Measurements from ENCODE around the gene GSTA3. TPM values are rescaled to one million over a fixed set of nuclear protein-coding genes. Genes with fewer than 3 reads are reported as not detected.
"Not testable (repeated sequence)": the region's sequence is repeated elsewhere in the genome, so short reads cannot be mapped to it uniquely, and the experiment has no call there.

GSTA3 gene
- total RNA-seq, 2 donors from 2014 or later: not detected

DNA sequence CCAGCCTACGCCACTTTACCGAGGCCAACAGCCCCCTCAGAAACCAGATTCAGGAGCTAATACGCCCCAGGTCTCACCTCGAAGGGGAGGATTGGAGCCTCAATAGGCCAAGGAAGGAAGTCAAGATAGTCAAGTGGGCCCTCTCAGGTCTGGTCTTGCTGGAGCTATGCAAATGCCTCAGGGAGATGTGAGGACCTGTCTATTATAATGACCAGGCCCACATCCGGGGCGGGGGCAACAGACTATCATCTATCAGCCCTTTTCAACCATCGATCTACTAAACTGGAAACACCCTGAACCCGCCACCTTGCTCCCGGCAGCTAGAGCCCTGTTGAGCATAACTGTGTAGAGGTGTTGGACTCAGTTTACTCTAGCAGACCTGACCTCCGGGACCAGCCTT is 12.7 kb upstream of the GSTA3 start:
- H3K27me3 ChIP-seq (replicated peaks; ENCODE audit: insufficient read depth): no peaks in the 10 kb centered on the region
- no peak for ATAC-seq (ENCODE audit: insufficient number of reproducible peaks, low FRiP score, low read depth)

DNA sequence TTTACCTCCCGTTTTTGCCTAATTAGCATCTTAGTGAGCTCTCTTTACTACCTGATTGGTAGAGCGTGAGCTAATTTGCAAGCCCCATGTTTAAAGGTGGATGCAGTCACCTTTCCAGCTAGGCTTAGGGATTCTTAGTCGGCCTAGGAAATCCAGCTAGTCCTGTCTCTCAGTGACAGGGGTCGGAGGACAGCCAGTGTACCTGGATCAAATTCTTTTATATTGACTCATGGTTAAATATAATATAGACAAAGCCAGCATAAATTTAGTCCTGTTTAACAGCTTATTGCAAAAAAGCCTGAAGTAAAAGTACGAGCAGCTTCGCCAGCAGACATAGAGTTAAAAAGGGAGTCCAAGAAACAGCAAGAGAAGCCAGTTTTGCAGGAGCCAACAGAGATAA is 12.2 kb upstream of the GSTA3 start:
- ATAC-seq (ENCODE audit: insufficient number of reproducible peaks, low FRiP score, low read depth): no peak
- no peaks in the 10 kb centered on the region for H3K27me3 ChIP-seq (replicated peaks; ENCODE audit: insufficient read depth)
- no peak for DNase-seq (ENCODE audit: low spot score)
- peaks cover 4 to 11% of the 10 kb centered on the region in 2 donors for H3K4me1 ChIP-seq (ENCODE audit: control insufficient read depth in 1 of 2, low read depth in 2 of 2)
- no peaks in the 10 kb centered on the region for H3K36me3 ChIP-seq
- H3K4me3 ChIP-seq: no peak overlapping the region
- TF ChIP-seq, protein P1, sequence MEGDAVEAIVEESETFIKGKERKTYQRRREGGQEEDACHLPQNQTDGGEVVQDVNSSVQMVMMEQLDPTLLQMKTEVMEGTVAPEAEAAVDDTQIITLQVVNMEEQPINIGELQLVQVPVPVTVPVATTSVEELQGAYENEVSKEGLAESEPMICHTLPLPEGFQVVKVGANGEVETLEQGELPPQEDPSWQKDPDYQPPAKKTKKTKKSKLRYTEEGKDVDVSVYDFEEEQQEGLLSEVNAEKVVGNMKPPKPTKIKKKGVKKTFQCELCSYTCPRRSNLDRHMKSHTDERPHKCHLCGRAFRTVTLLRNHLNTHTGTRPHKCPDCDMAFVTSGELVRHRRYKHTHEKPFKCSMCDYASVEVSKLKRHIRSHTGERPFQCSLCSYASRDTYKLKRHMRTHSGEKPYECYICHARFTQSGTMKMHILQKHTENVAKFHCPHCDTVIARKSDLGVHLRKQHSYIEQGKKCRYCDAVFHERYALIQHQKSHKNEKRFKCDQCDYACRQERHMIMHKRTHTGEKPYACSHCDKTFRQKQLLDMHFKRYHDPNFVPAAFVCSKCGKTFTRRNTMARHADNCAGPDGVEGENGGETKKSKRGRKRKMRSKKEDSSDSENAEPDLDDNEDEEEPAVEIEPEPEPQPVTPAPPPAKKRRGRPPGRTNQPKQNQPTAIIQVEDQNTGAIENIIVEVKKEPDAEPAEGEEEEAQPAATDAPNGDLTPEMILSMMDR (IDR thresholded peaks at IDR 0.05): no peak
- no peaks in the 10 kb centered on the region for H3K9me3 ChIP-seq
- no peak overlapping the region for H3K27ac ChIP-seq

More for the DNA sequence above, 12.7 kb upstream of the GSTA3 start:
- no peaks in the 10 kb centered on the region for H3K9me3 ChIP-seq
- TF ChIP-seq, protein P1 (IDR thresholded peaks at IDR 0.05): no peak
- peaks cover 4 to 11% of the 10 kb centered on the region in 2 donors for H3K4me1 ChIP-seq (ENCODE audit: control insufficient read depth in 1 of 2, low read depth in 2 of 2)
- no peaks in the 10 kb centered on the region for H3K36me3 ChIP-seq
- no peak overlapping the region for H3K4me3 ChIP-seq
- H3K27ac ChIP-seq: no peak overlapping the region
- DNase-seq (ENCODE audit: low spot score): no peak

DNA sequence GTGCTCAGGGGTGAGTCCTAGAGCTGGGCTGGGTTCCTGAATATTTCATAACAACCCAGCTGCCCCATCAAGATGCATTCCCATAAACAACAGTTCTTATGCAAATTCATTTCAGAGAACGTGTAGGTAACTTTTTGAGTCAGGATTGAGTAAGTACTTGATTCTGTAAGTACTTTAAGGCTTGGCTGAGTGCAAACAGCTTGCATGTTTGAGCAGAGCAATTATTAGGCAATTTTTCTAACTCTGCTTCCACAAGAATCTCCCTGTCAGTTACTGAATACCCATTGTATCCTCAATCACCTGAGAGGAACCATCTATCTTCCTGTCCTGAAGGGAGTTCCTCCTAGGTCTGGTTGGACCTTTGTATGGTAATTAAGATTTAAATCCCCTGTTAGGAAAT is 10.0 kb upstream of the GSTA3 start:
- not testable (repeated sequence) for H3K9me3 ChIP-seq; H3K36me3 ChIP-seq; H3K27me3 ChIP-seq (replicated peaks; ENCODE audit: insufficient read depth); H3K27ac ChIP-seq; DNase-seq (ENCODE audit: low spot score); ATAC-seq (ENCODE audit: insufficient number of reproducible peaks, low FRiP score, low read depth); H3K4me3 ChIP-seq
- H3K4me1 ChIP-seq (ENCODE audit: control insufficient read depth in 1 of 2, low read depth in 2 of 2): peaks cover 4 to 11% of the 10 kb centered on the region in 2 donors

DNA sequence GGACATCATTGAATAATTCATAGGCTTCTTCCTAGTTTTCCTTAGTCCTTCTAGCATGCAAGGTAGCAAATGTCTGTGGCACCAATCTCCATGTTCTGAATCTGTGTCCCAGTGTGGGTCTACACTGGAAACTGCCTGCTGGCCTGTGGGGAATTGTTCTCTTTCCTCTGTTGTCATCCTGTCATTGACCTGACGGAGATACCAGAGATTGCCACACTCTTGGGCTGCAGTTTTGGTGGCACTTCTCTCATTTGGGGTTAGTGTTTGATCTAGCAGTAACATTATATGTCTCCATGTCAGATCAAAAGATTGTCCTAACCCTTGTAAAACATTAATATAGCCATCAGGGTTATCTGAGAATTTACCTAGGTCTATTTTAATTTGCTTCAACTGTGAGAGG is 9.3 kb upstream of the GSTA3 start:
- H3K9me3 ChIP-seq, H3K27ac ChIP-seq: not testable (repeated sequence)

DNA sequence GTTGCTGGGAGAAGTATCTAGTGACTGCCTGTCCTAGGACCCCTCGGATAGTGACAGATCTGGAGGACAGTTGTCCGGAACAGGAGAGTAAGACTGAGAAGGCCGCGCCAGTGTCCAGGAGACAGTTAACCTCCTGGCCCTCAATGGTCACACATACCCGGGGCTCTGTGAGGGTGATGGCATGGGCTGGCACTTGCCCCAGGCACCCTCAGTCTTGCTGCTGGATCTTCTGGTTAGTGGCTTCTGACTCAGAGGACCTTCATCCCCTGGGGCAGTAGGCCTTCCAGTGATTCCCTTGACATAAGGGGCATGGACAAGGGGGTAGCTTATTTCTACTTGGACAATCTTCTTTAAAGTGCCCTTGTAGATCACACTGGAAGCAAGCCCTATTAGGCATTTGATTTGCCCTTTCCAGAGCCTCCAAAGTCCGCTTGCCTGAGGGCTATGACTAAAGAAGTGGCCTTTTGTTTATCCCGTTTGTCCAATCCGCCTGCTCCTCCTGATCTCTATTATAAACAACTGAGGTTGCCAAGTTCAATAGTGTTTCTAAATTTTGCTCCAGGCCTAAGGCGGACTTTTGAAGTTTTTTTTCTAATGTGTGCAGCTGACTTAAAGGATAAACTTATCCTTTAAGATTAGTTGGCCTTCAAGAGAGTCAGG is 8.7 kb upstream of the GSTA3 start:
- H3K27me3 ChIP-seq (replicated peaks; ENCODE audit: insufficient read depth); H3K27ac ChIP-seq; H3K36me3 ChIP-seq; ATAC-seq (ENCODE audit: insufficient number of reproducible peaks, low FRiP score, low read depth); H3K9me3 ChIP-seq; H3K4me3 ChIP-seq; DNase-seq (ENCODE audit: low spot score): not testable (repeated sequence)
- H3K4me1 ChIP-seq (ENCODE audit: control insufficient read depth in 1 of 2, low read depth in 2 of 2): peaks cover 4 to 11% of the 10 kb centered on the region in 2 donors

More for the DNA sequence above, 9.3 kb upstream of the GSTA3 start:
- not testable (repeated sequence) for ATAC-seq (ENCODE audit: insufficient number of reproducible peaks, low FRiP score, low read depth); H3K36me3 ChIP-seq; H3K4me3 ChIP-seq; DNase-seq (ENCODE audit: low spot score); H3K27me3 ChIP-seq (replicated peaks; ENCODE audit: insufficient read depth)
- peaks cover 4 to 11% of the 10 kb centered on the region in 2 donors for H3K4me1 ChIP-seq (ENCODE audit: control insufficient read depth in 1 of 2, low read depth in 2 of 2)

DNA sequence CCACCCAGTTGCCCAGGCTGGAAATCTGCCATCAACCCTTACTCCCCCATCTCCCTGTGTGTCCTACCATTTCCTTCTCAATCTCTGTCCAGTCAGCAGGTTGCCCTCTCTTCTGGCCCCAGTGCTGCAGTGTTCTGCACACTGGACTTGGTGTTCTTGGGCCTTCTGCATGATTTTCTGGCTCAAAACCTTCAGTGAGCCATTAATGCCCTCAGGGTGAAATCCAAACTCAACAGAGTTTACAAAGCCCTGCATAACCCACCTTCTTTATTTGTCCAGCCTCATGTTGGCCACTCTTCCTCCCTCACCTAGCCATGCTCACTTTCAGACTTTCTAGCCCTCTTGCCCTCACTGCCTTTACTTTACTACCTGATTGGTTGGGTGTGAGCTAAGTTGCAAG is 5.0 kb upstream of the GSTA3 start:
- TF ChIP-seq, protein P1 (IDR thresholded peaks at IDR 0.05): no peak
- Histone ChIP-seq H3K9me3 (no peaks in the 10 kb centered on the region), H3K4me3 (no peak overlapping the region), H3K36me3 (no peaks in the 10 kb centered on the region), H3K4me1 (ENCODE audit: control insufficient read depth in 1 of 2, low read depth in 2 of 2) (peaks cover 4 to 11% of the 10 kb centered on the region in 2 donors), H3K27me3 (replicated peaks; ENCODE audit: insufficient read depth) (no peaks in the 10 kb centered on the region), H3K27ac (no peak overlapping the region)
- DNase-seq (ENCODE audit: low spot score): no peak
- no peak for ATAC-seq (ENCODE audit: insufficient number of reproducible peaks, low FRiP score, low read depth)

DNA sequence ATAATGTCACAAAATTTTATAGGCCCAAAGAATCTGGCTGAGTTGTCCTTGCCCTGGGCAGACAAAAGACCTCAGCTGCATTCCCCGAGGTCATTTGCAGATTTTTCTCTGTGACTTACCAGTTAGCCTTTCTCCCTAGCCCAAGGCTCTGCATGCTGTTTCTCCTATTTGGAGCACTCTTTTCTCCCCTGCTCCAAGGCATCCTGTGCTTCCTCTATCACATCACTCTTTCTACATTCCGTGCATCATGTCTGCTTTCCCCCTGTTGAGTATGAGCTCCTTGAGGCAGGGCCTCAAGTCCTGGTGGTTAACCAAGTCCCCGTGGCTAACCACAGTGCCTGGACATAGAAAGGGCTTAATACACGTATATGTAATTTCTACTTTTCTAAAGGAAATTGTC is 593 bp upstream of the GSTA3 start:
- TF ChIP-seq, protein P1 (IDR thresholded peaks at IDR 0.05): no peak
- Histone ChIP-seq H3K9me3 (no peaks in the 10 kb centered on the region), H3K4me3 (no peak overlapping the region), H3K4me1 (ENCODE audit: control insufficient read depth in 1 of 2, low read depth in 2 of 2) (no peaks in the 10 kb centered on the region), H3K27me3 (replicated peaks; ENCODE audit: insufficient read depth) (no peaks in the 10 kb centered on the region), H3K36me3 (no peaks in the 10 kb centered on the region), H3K27ac (no peak overlapping the region)
- DNase-seq (ENCODE audit: low spot score) (no peak), ATAC-seq (ENCODE audit: insufficient number of reproducible peaks, low FRiP score, low read depth) (no peak)
